T47D (cell line): Measurements from ENCODE around the gene PRKCI.
"Not testable (repeated sequence)": the region's sequence is repeated elsewhere in the genome, so short reads cannot be mapped to it uniquely, and the experiment has no call there.

Experiments used
- DNase-seq, 2 experiments: peaks; one replicate each; pipeline versions ENCODE4 v3.0.0 to v3.0.0-alpha.2; 2011 to 2012; ENCODE audit warnings: low read depth in 1 of 2, low spot score in 1 of 2
- JUND ChIP-seq: IDR thresholded peaks from 2 replicates; pipeline ENCODE4 v1.6.1; 2012; ENCODE audit warnings: low read depth
- in situ Hi-C: cut with HindIII; loops from 2 replicates; pipeline ENCODE4 v1.10.0; 2016; ENCODE audit warnings: low sequenced_read_pairs, low pct_unique_long_range_greater_than_20kb

Gene PRKCI

DNA sequence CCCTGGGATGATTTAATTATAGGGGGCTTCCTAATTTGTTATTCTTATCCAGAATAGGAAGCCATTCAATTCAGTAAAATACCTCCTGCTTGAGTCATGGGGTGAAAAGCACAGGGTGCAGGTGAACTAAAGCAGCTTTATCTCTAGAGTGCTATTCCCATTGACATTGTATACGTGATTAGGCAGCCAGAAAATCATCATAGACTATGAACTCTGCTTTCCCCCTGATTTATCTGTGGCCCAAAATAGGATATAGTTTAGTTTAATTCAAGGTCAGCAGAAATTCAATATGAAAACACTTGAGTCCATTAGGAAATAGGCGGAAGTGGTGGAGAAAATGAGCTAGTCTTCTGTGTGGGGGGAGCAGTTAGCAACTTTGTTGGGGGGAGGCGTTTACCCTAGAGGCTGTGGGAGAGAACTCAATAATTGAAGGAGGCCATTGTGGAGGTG lies 18.2 kb upstream of the PRKCI start:
- in situ Hi-C loops, result no loop called here
- TF ChIP-seq JUND, result no peak
- DNase-seq, result no peak

DNA sequence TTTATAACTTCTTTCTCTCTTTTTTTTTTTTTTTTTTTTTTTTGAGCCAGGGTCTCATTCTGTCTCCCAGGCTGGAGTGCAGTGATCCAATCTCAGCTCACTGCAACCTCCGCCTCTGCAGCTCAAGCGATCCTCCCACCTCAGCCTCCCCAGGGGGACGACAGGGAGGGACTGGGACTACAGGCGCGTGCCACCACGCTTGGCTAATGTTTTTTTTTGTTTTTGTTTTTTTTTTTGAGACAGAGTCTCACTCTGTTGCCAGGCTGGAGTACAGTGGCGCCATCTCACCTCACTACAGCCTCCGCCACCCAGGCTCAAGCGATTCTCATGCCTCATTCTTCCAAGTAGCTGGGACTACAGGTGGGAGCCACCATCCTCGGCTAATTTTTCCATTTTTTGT lies 17.7 kb upstream of the PRKCI start:
- no peak for TF ChIP-seq JUND
- DNase-seq, result no peak
- in situ Hi-C loops, result no loop called here

GRCh38 chr3:170205302-170205701 lies 16.9 kb upstream of the PRKCI start:
- in situ Hi-C loops, result no loop called here
- no peak for TF ChIP-seq JUND
- DNase-seq, result no peak

DNA sequence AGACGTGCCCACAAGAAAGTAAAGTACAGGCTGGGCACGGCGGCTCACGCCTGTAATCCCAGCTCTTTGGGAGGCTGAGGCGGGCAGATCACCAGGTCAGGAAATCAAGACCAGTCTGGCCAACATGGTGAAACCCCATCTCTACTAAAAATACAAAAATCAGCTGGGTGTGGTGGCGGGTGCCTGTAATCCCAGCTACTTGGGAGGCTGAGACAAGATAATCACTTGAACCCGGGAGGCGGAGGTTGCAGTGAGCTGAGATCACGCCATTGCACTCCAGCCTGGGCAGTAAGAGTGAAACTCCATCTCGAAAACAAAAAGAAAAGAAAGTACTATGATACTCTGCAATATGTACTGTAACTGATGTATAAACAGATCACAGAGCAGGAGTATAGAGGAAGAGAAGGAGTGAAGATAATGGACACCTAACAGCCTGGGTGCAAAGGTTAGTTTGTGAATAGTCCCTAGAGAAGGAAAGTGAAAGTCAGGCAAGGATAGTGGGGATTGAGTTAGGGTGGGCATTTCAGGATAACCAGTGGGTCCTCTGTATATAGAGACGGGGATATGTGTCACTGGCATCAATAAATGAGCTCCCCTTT lies 16.0 kb upstream of the PRKCI start:
- in situ Hi-C loops, DNase-seq: not testable (repeated sequence)

GRCh38 chr3:170207717-170208116 lies 14.5 kb upstream of the PRKCI start:
- DNase-seq, result no peak
- in situ Hi-C loops, result no loop called here
- TF ChIP-seq JUND, result no peak

DNA sequence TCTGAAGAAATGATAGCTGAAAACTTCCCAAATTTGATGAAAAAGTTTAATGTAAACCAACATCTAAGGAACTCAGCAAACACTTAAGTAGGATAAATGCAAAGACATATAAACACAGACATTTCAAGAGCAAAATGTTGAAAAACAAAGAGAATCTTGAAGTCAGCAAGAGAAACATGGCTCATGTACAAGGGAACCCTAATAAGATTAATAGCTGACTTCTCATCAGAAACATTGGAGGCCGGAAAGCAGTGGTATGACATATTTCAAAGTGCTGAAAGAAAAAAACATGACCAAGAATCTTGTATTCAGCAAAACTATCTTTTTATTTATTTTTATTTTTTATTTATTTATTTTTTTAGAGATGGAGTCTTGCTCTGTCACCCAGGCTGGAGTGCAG lies 10.6 kb upstream of the PRKCI start:
- no peak for TF ChIP-seq JUND
- in situ Hi-C loops, result no loop called here
- no peak for DNase-seq

DNA sequence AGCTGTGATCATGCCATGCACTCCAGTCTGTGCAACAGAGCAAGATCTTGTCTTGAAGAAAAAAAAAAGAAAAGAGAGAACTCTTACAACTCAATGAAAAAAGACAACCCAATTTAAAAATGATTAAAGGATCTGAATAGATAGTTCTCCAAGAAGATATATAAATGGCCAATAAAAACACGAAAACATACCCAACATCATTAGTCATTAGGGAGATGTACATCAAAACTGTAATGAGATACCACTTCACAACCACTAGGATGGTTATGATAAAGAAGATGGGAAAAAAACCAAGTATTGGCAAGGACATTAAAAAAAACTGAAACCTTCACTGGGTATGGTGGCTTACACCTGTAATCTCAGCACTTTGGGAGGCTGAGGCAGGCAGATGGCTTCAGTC lies 2.4 kb upstream of the PRKCI start:
- DNase-seq, result no peak
- in situ Hi-C loops, result no loop called here
- TF ChIP-seq JUND, result no peak

DNA sequence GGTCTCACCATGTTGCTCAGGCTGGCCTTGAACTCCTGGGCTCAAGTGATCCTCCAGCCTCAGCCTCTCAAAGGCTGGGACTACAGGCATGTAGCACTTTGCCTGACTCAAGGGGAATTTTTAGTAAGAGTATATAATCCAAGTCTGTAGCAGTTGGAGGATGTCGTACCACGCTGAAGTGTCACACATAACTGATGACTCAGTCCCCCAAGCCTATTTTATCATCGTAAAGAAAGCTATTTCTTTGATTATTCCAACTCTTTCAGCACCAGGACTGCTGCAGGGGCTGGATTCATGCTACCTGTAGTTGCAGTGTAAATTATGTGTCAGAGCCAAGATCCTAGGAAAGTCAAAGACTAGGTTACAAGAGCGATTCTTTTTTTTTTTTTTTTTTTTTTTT lies 1.4 kb upstream of the PRKCI start:
- in situ Hi-C loops, result no loop called here
- TF ChIP-seq JUND, result no peak
- no peak for DNase-seq

DNA sequence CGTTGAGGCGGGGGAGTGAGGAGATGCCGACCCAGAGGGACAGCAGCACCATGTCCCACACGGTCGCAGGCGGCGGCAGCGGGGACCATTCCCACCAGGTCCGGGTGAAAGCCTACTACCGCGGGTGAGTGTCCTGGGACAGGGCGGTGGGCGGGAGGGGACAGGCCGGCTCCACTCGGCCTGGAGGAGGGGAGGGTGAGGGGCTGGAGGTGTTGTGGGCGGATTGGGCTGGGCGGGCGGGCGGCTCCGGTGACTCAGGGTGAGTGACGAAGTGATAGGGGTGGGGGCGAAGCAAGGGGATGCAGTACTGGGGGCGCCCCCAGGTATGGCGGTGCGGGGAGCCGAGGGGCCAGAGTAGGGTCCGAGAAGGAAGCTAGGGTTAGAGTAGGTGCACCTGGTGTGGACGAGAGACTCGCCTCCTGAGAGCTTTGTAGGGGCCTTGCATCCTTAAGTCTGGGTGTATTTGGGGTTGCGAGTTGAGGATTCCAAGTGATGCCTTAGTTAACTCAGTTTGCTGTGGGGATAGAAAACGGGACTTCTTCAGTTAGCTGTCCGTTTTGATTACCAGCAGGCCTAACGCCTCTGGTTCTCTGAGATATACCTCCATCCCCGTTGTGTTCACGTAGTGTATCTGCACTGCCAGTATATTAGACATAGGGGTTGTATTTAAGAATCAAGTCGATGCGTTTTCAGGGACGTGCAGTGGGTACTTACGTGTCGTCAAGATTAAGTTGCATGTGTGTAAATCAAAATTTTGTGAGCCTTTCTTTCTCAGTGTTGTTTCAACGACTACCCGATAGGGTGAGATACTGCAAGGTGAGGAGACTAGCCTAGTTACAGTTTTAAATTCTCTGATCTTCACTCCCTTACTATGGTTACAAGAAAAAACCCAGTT lies 670 bp downstream of the PRKCI start:
- in situ Hi-C loops, result no loop called here
- peak; percentile 54 to 55 for DNase-seq
- no peak for TF ChIP-seq JUND

DNA sequence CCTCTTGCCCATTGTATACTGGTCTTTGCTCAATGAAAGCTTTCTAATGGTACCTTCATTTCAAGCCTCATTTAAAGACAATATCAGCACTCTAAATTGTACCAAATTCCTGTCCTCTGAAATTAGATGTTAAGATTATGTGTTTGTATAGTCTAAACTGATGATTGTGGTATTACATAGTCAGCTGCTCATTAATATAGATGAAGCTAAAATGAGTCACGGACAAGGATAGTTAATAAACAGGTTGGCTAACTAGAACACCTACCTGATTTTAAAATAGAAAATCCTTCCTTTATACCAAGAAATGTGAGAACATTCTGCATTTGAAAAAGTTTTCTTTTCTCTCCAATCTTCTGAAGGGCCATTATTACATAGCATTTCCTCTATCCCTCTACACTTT lies 2.9 kb downstream of the PRKCI start:
- TF ChIP-seq JUND, result no peak
- no peak for DNase-seq
- in situ Hi-C loops, result no loop called here

GRCh38 chr3:170226426-170226960 lies 4.3 kb downstream of the PRKCI start:
- DNase-seq, result no peak
- no peak for TF ChIP-seq JUND
- in situ Hi-C loops, result no loop called here

DNA sequence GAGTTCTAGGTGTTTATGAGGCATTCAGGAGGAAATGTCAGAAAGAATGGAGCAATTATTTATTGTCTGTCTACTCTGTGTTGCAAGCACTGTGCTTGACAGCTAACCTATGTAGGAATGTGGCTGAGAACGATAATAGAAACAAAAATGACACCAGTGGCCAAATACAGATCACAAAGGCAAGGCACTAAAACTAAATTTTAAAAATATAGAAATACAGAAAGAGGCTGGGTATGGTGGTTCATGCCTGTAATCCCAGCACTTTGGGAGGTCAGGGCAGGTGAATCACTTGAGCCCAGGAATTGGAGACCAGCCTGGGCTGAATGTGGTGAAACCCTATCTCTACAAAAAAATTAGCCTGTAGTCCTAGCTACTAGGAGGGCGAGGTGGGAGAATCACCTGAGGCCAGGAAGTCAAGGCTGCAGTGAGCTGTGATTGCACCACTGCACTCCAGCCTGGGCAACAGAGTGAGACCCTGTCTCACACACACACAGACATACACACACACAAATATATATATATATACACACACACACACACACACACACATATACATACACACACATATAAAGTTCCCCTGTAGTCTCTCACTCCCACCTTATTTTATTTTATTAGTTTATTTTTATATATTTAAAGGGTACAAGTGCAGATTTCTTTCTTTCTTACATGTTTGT lies 6.0 kb downstream of the PRKCI start:
- TF ChIP-seq JUND, result no peak
- no peak for DNase-seq
- in situ Hi-C loops, result no loop called here

DNA sequence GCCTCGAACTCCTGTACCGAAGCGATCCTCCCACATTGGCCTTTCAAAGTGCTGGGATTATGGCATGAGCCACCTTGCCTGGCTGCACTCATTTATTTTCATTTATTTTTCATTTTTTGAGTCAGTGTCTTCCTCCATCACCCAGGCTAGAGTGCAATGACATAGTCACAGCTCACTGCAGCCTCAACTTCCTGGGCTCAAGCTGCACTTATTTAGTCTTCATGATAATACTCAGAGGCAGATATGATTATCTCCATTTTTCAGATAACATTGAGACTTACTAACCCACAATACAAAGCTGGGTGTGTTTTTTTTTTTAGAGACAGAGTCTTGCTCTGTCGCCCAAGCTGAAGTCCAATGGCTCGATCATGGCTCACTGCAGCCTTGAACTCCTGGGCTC lies 10.0 kb downstream of the PRKCI start:
- in situ Hi-C loops, result no loop called here
- TF ChIP-seq JUND, result no peak
- no peak for DNase-seq
